ENCODE results near the gene ARHGAP29.

DNA sequence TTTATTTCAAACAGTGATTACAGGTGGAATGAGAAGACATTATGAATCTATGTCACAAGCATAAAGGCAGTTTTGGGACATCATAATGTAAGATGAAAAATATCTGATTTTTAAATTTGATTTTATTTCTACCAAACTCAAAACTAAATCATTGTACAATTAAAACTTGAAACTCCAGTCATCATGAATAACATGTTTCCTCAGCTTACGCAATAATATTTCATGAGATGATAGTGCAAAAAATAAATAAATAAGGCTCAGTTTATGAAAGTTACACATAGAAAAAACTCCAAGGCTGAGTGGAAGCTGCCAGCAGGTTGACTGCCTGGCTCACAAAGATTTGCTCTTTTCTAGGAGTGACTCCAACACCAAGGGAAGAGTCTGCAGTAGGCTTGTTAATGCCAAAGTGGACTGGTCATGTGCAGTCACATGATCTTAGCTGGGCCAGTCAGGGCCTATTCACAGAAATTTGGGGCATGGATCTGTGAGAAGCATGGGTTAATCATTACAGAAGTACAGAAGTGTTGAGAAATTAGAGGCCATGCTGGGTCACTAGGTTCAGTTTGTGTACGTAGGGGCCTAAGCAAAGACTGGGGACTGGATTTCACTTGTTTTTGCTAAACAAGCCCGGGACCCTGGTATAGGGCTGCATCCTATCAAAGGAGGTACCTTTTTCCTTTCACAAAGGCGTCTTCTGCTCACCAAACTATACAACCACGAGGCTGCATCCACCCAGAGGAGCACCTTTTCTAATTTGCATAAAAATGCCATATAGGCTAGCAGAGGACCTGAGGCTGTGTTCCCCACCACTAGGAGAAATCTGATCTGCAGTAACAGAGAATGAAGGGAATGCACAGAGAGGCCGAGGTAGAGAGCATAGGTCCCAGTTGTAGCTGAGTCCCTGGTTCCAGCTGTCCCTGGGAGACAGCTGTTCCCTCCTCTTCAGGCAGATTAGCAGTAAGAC is 111.6 kb downstream of the ARHGAP29 start:
- TF ChIP-seq TAF1 (IDR thresholded peaks at IDR 0.05; ENCODE audit: borderline replicate concordance, low read depth, low read length) (no peak), EZH2 (IDR thresholded peaks at IDR 0.05; ENCODE audit: borderline replicate concordance, control insufficient read depth, low read depth, low read length) (no peak), SIN3A (IDR thresholded peaks at IDR 0.05; ENCODE audit: low read depth, low read length) (no peak), SP1 (IDR thresholded peaks at IDR 0.05; ENCODE audit: low read depth, low read length) (no peak), CHD4 (IDR thresholded peaks at IDR 0.05) (no peak), WRNIP1 (IDR thresholded peaks at IDR 0.05; ENCODE audit: borderline replicate concordance, low read depth, low read length) (no peak)

Data from GM12878 (cell line).